CD14-positive monocyte (primary cell): Measurements from ENCODE around the gene SLCO4A1. TPM values are rescaled to one million over a fixed set of nuclear protein-coding genes. Genes with fewer than 3 reads are reported as not detected.
A peak's percentile ranks its signal among the peaks of the same experiment; 100 is the strongest.

Experiments used
- DNase-seq, 3 donors: peaks; one replicate each; pipeline ENCODE4 v3.0.0-alpha.2; 2011 to 2022
- H2AFZ ChIP-seq: 2 replicates; pipeline ENCODE4 v1.6.0; 2012; ENCODE audit warnings: mild to moderate bottlenecking, low read depth, low read length, inconsistent platforms; ENCODE audit not compliant: insufficient read depth, poor library complexity, severe bottlenecking
- H3K27ac ChIP-seq, 2 donors: 1 replicate in 1 of 2; 2 replicates in 1 of 2; pipeline ENCODE4 v1.5.1; 2012 to 2013; ENCODE audit warnings: low read length in 2 of 2, control low read depth in 1 of 2, inconsistent platforms in 1 of 2, low read depth in 1 of 2, mild to moderate bottlenecking in 1 of 2
- H3K27me3 ChIP-seq, 2 donors: one replicate each; pipeline versions ENCODE4 v1.6.0 to v1.6.1; 2011 to 2013; ENCODE audit warnings: low read length in 2 of 2; ENCODE audit not compliant: control insufficient read depth in 2 of 2, insufficient read depth in 2 of 2
- H3K36me3 ChIP-seq, 2 donors: replicated peaks in 1 of 2; 1 replicate in 1 of 2; 2 replicates in 1 of 2; pipeline versions ENCODE4 v1.5.1 to v1.6.1; 2012 to 2013; ENCODE audit warnings: low read length in 2 of 2, control low read depth in 1 of 2, inconsistent platforms in 1 of 2, mild to moderate bottlenecking in 1 of 2; ENCODE audit not compliant: insufficient read depth in 2 of 2, control insufficient read depth in 1 of 2
- H3K4me1 ChIP-seq, 2 donors: 1 replicate in 1 of 2; 2 replicates in 1 of 2; pipeline versions ENCODE4 v1.5.1 to v1.6.1; 2012 to 2013; ENCODE audit warnings: low read length in 2 of 2, control low read depth in 1 of 2, inconsistent platforms in 1 of 2, mild to moderate bottlenecking in 1 of 2, moderate library complexity in 1 of 2; ENCODE audit not compliant: insufficient read depth in 2 of 2, control insufficient read depth in 1 of 2
- H3K4me2 ChIP-seq: replicated peaks from 2 replicates; pipeline ENCODE3; 2012; ENCODE audit warnings: low read length, moderate library complexity, mild to moderate bottlenecking; ENCODE audit not compliant: poor library complexity, severe bottlenecking; ENCODE audit errors: extremely low read depth
- H3K4me3 ChIP-seq, 3 experiments: fragments of 200-600 bp in 1 of 3; sonication (generic) in 1 of 3; replicated peaks in 1 of 3; 1 replicate in 2 of 3; 2 replicates in 1 of 3; pipeline ENCODE4 v1.5.1; 2011 to 2013; ENCODE audit warnings: low read length in 3 of 3, mild to moderate bottlenecking in 3 of 3, control low read depth in 2 of 3, low read depth in 2 of 3, inconsistent platforms in 1 of 3, moderate library complexity in 1 of 3
- H3K79me2 ChIP-seq: 2 replicates; pipeline ENCODE4 v1.6.0; 2012; ENCODE audit warnings: mild to moderate bottlenecking, control low read depth, inconsistent platforms, low read length, moderate library complexity; ENCODE audit not compliant: insufficient read depth
- H3K9ac ChIP-seq: 2 replicates; pipeline ENCODE4 v1.6.0; 2017; ENCODE audit warnings: low read length, mild to moderate bottlenecking; ENCODE audit not compliant: insufficient read depth, poor library complexity, severe bottlenecking
- H3K9me3 ChIP-seq, 2 donors: replicated peaks in 1 of 2; 1 replicate in 1 of 2; 2 replicates in 1 of 2; pipeline versions ENCODE4 v1.5.1 to v1.6.1; 2012 to 2013; ENCODE audit warnings: low read length in 2 of 2, control low read depth in 1 of 2; ENCODE audit not compliant: control insufficient read depth in 1 of 2, insufficient read depth in 1 of 2
- H4K20me1 ChIP-seq: 2 replicates; pipeline ENCODE4 v1.6.0; 2012; ENCODE audit warnings: mild to moderate bottlenecking, low read length, control low read depth, moderate library complexity; ENCODE audit not compliant: insufficient read depth
- H3K27ac Mint-ChIP-seq, 7 donors: one replicate each; pipeline ENCODE4 v1.8.0; 2020; ENCODE audit warnings: mild to moderate bottlenecking in 7 of 7, mixed read lengths in 7 of 7, moderate library complexity in 6 of 7, inconsistent platforms in 2 of 7
- H3K27me3 Mint-ChIP-seq, 3 donors: one replicate each; pipeline ENCODE4 v1.8.0; 2021 to 2022; ENCODE audit warnings: low read depth in 3 of 3, mild to moderate bottlenecking in 3 of 3, mixed read lengths in 3 of 3, moderate library complexity in 3 of 3, inconsistent platforms in 1 of 3
- H3K36me3 Mint-ChIP-seq, 2 donors: one replicate each; pipeline ENCODE4 v1.8.0; 2020; ENCODE audit warnings: mixed read lengths in 2 of 2, inconsistent platforms in 1 of 2, mild to moderate bottlenecking in 1 of 2
- H3K4me1 Mint-ChIP-seq: one replicate; pipeline ENCODE4 v1.8.0; 2020; ENCODE audit warnings: mild to moderate bottlenecking, mixed read lengths
- H3K4me3 Mint-ChIP-seq, 2 donors: one replicate each; pipeline ENCODE4 v1.8.0; 2020; ENCODE audit warnings: mild to moderate bottlenecking in 2 of 2, mixed read lengths in 2 of 2, moderate library complexity in 1 of 2
- H3K9me3 Mint-ChIP-seq, 7 donors: one replicate each; pipeline ENCODE4 v1.8.0; 2020 to 2022; ENCODE audit warnings: mixed read lengths in 7 of 7, mild to moderate bottlenecking in 6 of 7, moderate library complexity in 6 of 7, inconsistent platforms in 2 of 7
- CTCF ChIP-seq: fragments of 200-600 bp; IDR thresholded peaks from one replicate; pipeline ENCODE4 v1.8.0; 2022; ENCODE audit warnings: antibody characterized with exemption, mild to moderate bottlenecking
- WGBS: methylation state at CpG from one replicate; pipeline ENCODE4 v1.1.5; 2013; ENCODE audit warnings: missing lambda C conversion rate; ENCODE audit not compliant: insufficient coverage; 5-methylcytosine and 5-hydroxymethylcytosine counted together
- intact Hi-C, 2 donors: fragments of 100-400 bp; cut with micrococcal nuclease; formaldehyde crosslinking; loops; one replicate each; pipeline versions ENCODE4 v1.15.0 to v1.15.1; 2023
- polyA plus RNA-seq, 3 donors: library from polyadenylated mRNA; depleted of rRNA in 1 of 3; unstranded in 2 of 3; stranded (reverse) in 1 of 3; fragments of 300-500 nt in 2 of 3; fragments of >200 nt in 1 of 3; fragmentation: Illumina TruSeq in 2 of 3; gene quantifications; 1 replicate in 2 of 3; 2 replicates in 1 of 3; pipeline ENCODE4 v1.2.3, GENCODE V29; 2012 to 2021

SLCO4A1 gene
- polyA plus RNA-seq, 3 donors = 0.05 to 0.42 (median 0.26) TPM

DNA sequence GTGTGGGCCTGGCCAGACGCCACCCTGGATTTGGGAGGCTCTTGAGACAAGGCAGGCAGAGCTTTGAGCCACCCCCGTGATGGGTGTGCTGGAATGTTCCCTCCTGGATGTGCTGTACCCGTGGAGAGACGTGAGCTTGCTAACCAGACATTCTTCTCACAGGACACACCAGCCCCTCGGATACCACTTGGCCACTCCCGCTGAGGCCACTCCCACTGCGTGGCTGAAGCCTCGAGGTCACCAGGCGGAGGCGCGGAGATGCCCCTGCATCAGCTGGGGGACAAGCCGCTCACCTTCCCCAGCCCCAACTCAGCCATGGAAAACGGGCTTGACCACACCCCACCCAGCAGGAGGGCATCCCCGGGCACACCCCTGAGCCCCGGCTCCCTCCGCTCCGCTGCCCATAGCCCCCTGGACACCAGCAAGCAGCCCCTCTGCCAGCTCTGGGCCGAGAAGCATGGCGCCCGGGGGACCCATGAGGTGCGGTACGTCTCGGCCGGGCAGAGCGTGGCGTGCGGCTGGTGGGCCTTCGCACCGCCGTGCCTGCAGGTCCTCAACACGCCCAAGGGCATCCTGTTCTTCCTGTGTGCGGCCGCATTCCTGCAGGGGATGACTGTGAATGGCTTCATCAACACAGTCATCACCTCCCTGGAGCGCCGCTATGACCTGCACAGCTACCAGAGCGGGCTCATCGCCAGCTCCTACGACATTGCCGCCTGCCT is 14.1 kb downstream of the SLCO4A1 start:
- no peak overlapping the region for H3K4me2 ChIP-seq
- DNase-seq = no peak
- H3K4me3 Mint-ChIP-seq = no peak overlapping the region
- H3K4me1 Mint-ChIP-seq = peaks cover 37% of the 10 kb centered on the region
- intact Hi-C loops = loop anchor here in 1 of 2 donors (10.0 kb wide), 1 partner anchor 52 kb away; no protein-coding TSS in a partner anchor
- H3K27ac Mint-ChIP-seq = peak overlapping the region in 1 of 7 donors; percentile 47
- no peak for TF ChIP-seq CTCF
- H4K20me1 ChIP-seq = no peaks in the 10 kb centered on the region
- 94% methylated on average over 31 of the region's 39 CpGs for WGBS
- H3K9me3 Mint-ChIP-seq = no peaks in the 10 kb centered on the region
- no peaks in the 10 kb centered on the region for H3K27me3 ChIP-seq
- no peak overlapping the region for H3K9ac ChIP-seq
- H3K4me3 ChIP-seq = no peak overlapping the region
- H2AFZ ChIP-seq = no peak overlapping the region
- no peaks in the 10 kb centered on the region for H3K9me3 ChIP-seq
- H3K36me3 Mint-ChIP-seq = no peaks in the 10 kb centered on the region
- peaks cover 4% of the 10 kb centered on the region for H3K79me2 ChIP-seq
- no peak overlapping the region for H3K27ac ChIP-seq
- peaks cover 0 to 3% (median 0%) of the 10 kb centered on the region in 3 donors for H3K27me3 Mint-ChIP-seq
- H3K4me1 ChIP-seq = peaks cover 34 to 36% of the 10 kb centered on the region in 2 donors
- H3K36me3 ChIP-seq = no peaks in the 10 kb centered on the region

GRCh38 chr20:62656919-62657588 is 14.8 kb downstream of the SLCO4A1 start:
- no peaks in the 10 kb centered on the region for H3K9me3 ChIP-seq
- no peak overlapping the region for H3K4me3 Mint-ChIP-seq
- H3K4me2 ChIP-seq = no peak overlapping the region
- 95% methylated on average over 37 of the region's 37 CpGs for WGBS
- no peak overlapping the region for H3K9ac ChIP-seq
- no peak for TF ChIP-seq CTCF
- peaks cover 0 to 3% (median 0%) of the 10 kb centered on the region in 3 donors for H3K27me3 Mint-ChIP-seq
- H3K4me1 ChIP-seq = peaks cover 30% of the 10 kb centered on the region in 2 donors
- H3K4me3 ChIP-seq = no peak overlapping the region
- H2AFZ ChIP-seq = no peak overlapping the region
- H3K27ac ChIP-seq = no peak overlapping the region
- H3K9me3 Mint-ChIP-seq = no peaks in the 10 kb centered on the region
- no peaks in the 10 kb centered on the region for H3K36me3 ChIP-seq
- intact Hi-C loops = loop anchor here in 1 of 2 donors (10.0 kb wide), 1 partner anchor 52 kb away; no protein-coding TSS in a partner anchor
- no peak for DNase-seq
- H4K20me1 ChIP-seq = no peaks in the 10 kb centered on the region
- H3K4me1 Mint-ChIP-seq = peaks cover 35% of the 10 kb centered on the region
- H3K27me3 ChIP-seq = no peaks in the 10 kb centered on the region
- no peak overlapping the region for H3K27ac Mint-ChIP-seq
- H3K36me3 Mint-ChIP-seq = no peaks in the 10 kb centered on the region
- H3K79me2 ChIP-seq = peaks cover 4% of the 10 kb centered on the region
